Measurements from ENCODE around the gene PRSS56. TPM values are rescaled to one million over a fixed set of nuclear protein-coding genes. Genes with fewer than 3 reads are reported as not detected.

Gene PRSS56
- total RNA-seq, 1 donor from 2014 or later = not detected

DNA sequence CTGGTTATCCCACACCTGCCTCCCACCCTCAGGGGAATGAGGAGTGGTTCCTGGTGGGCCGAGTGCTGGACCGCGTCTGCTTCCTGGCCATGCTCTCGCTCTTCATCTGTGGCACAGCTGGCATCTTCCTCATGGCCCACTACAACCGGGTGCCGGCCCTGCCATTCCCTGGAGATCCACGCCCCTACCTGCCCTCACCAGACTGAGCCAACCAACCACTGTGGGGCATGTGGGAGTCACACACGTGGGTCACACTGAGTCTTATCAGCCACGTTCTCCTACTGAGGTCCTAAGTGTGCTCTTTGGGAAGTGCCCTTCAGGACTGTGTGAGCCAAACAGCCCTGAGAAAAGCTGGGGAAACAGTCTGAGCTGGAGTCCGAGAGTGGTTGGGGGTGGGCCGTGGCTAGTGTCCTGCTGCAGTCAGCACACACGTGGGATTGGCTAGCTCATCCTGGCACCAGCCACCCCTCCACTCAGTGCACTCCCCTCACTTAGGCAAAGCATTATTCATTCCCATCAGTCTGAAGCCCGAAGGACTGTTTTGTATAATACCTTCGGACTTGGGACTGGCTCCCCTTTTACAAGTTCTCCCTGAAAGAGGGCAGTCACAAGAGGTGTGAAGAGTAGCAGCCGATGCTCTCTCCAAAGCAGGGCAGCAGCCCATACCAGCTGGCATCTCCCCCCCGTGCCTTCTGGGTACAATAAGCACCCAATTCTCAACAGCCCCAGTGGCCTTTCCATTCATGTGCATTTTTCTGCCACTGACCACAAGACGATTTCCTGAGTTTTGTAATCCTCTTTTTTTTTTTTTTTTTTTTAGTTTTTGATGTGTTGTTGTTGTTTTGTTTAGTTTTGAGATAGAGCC, 25.6 kb downstream of the PRSS56 start:
- Mint-ChIP-seq H3K27me3 (ENCODE audit: low read depth, unreplicated experiment) (no peaks in the 10 kb centered on the region), H3K27ac (ENCODE audit: unreplicated experiment) (no peak overlapping the region), H3K36me3 (ENCODE audit: low read depth, unreplicated experiment) (peaks cover 9% of the 10 kb centered on the region), H3K4me1 (ENCODE audit: low read depth, unreplicated experiment) (no peaks in the 10 kb centered on the region), H3K4me3 (ENCODE audit: unreplicated experiment) (no peak overlapping the region), H3K9me3 (ENCODE audit: unreplicated experiment) (peaks cover 7% of the 10 kb centered on the region)
- DNase-seq (ENCODE audit: low read depth) (no peak), FAIRE-seq (no peak)
- H3K27ac ChIP-seq (ENCODE audit: low read depth, low read length) = no peak overlapping the region
- no peak overlapping the region for H3K9ac ChIP-seq (ENCODE audit: low read length)
- no peak overlapping the region for H2AFZ ChIP-seq (ENCODE audit: low read depth, low read length)
- no peak for TF ChIP-seq EZH2 (IDR thresholded peaks at IDR 0.05; ENCODE audit: insufficient read depth, low read length)
- TF ChIP-seq, protein P1, sequence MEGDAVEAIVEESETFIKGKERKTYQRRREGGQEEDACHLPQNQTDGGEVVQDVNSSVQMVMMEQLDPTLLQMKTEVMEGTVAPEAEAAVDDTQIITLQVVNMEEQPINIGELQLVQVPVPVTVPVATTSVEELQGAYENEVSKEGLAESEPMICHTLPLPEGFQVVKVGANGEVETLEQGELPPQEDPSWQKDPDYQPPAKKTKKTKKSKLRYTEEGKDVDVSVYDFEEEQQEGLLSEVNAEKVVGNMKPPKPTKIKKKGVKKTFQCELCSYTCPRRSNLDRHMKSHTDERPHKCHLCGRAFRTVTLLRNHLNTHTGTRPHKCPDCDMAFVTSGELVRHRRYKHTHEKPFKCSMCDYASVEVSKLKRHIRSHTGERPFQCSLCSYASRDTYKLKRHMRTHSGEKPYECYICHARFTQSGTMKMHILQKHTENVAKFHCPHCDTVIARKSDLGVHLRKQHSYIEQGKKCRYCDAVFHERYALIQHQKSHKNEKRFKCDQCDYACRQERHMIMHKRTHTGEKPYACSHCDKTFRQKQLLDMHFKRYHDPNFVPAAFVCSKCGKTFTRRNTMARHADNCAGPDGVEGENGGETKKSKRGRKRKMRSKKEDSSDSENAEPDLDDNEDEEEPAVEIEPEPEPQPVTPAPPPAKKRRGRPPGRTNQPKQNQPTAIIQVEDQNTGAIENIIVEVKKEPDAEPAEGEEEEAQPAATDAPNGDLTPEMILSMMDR (IDR thresholded peaks at IDR 0.05; ENCODE audit: insufficient read depth, low read depth, low read length) = no peak
- H3K36me3 ChIP-seq (ENCODE audit: insufficient read depth, low read length) = peaks cover 6% of the 10 kb centered on the region
- H3K4me1 ChIP-seq (ENCODE audit: insufficient read depth, low read length) = peaks cover 6% of the 10 kb centered on the region
- no peak overlapping the region for H3K4me2 ChIP-seq (ENCODE audit: low read length)
- H3K4me3 ChIP-seq (ENCODE audit: insufficient read depth, low read depth, low read length) = no peak overlapping the region
- H3K9me3 ChIP-seq (ENCODE audit: insufficient read depth, low read depth, low read length) = peaks cover 3% of the 10 kb centered on the region
- H3K27me3 ChIP-seq (ENCODE audit: insufficient read depth, low read length) = no peaks in the 10 kb centered on the region
- peaks cover 14% of the 10 kb centered on the region for H4K20me1 ChIP-seq (ENCODE audit: insufficient read depth, low read length)
- peaks cover 50% of the 10 kb centered on the region for H3K79me2 ChIP-seq (ENCODE audit: insufficient read depth, low read length)

DNA sequence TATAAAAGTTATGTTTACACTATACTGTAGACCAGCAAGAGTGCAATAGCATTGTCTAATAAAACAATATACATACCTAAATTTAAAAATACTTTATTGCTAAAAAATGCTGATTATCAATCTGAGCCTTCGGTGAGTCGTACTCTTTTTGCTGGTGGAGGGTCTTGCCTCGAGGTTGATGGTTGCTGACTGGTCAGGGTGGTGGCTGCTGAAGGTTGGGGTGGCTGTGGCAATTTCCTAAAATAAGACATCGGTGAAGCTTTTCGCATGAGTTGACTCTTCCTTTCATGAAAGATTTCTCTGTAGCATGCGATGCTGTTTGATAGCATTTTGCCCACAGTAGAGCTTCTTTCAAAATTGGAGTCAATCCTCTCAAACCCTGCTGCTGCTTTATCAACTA, 27.8 kb downstream of the PRSS56 start:
- H3K27me3 Mint-ChIP-seq (ENCODE audit: low read depth, unreplicated experiment) = no peaks in the 10 kb centered on the region

More for the DNA sequence above, 27.8 kb downstream of the PRSS56 start:
- H3K9me3 Mint-ChIP-seq (ENCODE audit: unreplicated experiment) = peaks cover 7% of the 10 kb centered on the region
- H3K4me3 Mint-ChIP-seq (ENCODE audit: unreplicated experiment) = no peak overlapping the region
- Histone ChIP-seq H3K4me1 (ENCODE audit: insufficient read depth, low read length) (peaks cover 13% of the 10 kb centered on the region), H3K27me3 (ENCODE audit: insufficient read depth, low read length) (no peaks in the 10 kb centered on the region), H3K4me3 (ENCODE audit: insufficient read depth, low read depth, low read length) (no peak overlapping the region), H2AFZ (ENCODE audit: low read depth, low read length) (no peak overlapping the region), H3K9ac (ENCODE audit: low read length) (no peak overlapping the region), H3K9me3 (ENCODE audit: insufficient read depth, low read depth, low read length) (peaks cover 3% of the 10 kb centered on the region), H3K79me2 (ENCODE audit: insufficient read depth, low read length) (peaks cover 73% of the 10 kb centered on the region), H3K4me2 (ENCODE audit: low read length) (no peak overlapping the region), H3K27ac (ENCODE audit: low read depth, low read length) (no peak overlapping the region), H3K36me3 (ENCODE audit: insufficient read depth, low read length) (peaks cover 9% of the 10 kb centered on the region), H4K20me1 (ENCODE audit: insufficient read depth, low read length) (peaks cover 31% of the 10 kb centered on the region)
- DNase-seq (ENCODE audit: low read depth) (no peak), FAIRE-seq (no peak)
- peaks cover 5% of the 10 kb centered on the region for H3K4me1 Mint-ChIP-seq (ENCODE audit: low read depth, unreplicated experiment)
- TF ChIP-seq, protein P1 (IDR thresholded peaks at IDR 0.05; ENCODE audit: insufficient read depth, low read depth, low read length) = no peak
- no peak for TF ChIP-seq EZH2 (IDR thresholded peaks at IDR 0.05; ENCODE audit: insufficient read depth, low read length)
- peaks cover 11% of the 10 kb centered on the region for H3K36me3 Mint-ChIP-seq (ENCODE audit: low read depth, unreplicated experiment)
- H3K27ac Mint-ChIP-seq (ENCODE audit: unreplicated experiment) = no peak overlapping the region
